ENCODE results near the gene CNOT10. TPM values are rescaled to one million over a fixed set of nuclear protein-coding genes. Genes with fewer than 3 reads are reported as not detected.

CNOT10 gene
- total RNA-seq, 1 donor from 2014 or later: 22.4 TPM

DNA sequence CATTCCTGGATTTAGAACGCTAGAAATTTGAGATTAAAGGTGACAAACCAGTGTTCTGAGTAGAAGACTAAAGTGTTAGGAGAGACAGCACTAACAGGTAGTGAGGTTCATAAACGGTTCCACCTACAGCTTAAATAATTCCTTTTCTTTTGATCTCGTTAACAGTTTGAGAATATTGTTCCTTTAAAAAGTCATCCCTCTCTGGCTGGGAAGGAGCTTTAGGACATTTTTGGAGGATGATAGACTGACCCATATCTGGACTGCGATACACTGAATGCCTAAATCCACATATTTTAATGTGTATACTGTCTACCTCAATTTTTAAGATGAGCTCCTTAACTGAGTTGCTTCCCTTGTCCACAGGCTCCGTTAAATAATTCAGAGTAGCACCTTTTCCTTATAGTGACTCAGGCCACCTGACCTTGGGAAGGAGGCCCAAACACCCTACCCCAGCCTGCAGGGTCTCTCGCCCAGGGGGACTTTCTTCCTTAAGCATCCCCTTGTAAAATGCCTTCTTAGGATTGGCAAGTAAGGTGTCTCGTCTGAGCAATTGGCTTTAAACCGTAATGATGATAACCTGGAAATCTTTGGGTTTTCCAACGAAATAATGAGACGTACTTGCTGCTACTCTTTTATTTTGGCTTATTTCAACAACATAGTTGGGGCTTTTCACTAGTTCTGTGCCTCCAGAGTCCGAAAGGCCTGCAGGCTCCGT lies 136.1 kb downstream of the CNOT10 start:
- peaks cover 41% of the 10 kb centered on the region for H3K27me3 ChIP-seq (ENCODE audit: control insufficient read depth, insufficient read depth, low read length)
- H3K36me3 ChIP-seq (ENCODE audit: control insufficient read depth, insufficient read depth, low read length): no peaks in the 10 kb centered on the region
- no peak overlapping the region for H3K4me3 ChIP-seq (ENCODE audit: low read depth, low read length)
- DNase-seq (ENCODE audit: low read depth): no peak
- FAIRE-seq: no peak
- no peak for TF ChIP-seq CTCF (IDR thresholded peaks at IDR 0.05; ENCODE audit: insufficient read depth, low read length, severe bottlenecking)

GRCh38 chr3:32821686-32822296 lies 136.8 kb downstream of the CNOT10 start:
- TF ChIP-seq CTCF (IDR thresholded peaks at IDR 0.05; ENCODE audit: insufficient read depth, low read length, severe bottlenecking): no peak
- FAIRE-seq (no peak), DNase-seq (ENCODE audit: low read depth) (no peak)
- peaks cover 40% of the 10 kb centered on the region for H3K27me3 ChIP-seq (ENCODE audit: control insufficient read depth, insufficient read depth, low read length)
- H3K4me3 ChIP-seq (ENCODE audit: low read depth, low read length): no peak overlapping the region
- no peaks in the 10 kb centered on the region for H3K36me3 ChIP-seq (ENCODE audit: control insufficient read depth, insufficient read depth, low read length)

DNA sequence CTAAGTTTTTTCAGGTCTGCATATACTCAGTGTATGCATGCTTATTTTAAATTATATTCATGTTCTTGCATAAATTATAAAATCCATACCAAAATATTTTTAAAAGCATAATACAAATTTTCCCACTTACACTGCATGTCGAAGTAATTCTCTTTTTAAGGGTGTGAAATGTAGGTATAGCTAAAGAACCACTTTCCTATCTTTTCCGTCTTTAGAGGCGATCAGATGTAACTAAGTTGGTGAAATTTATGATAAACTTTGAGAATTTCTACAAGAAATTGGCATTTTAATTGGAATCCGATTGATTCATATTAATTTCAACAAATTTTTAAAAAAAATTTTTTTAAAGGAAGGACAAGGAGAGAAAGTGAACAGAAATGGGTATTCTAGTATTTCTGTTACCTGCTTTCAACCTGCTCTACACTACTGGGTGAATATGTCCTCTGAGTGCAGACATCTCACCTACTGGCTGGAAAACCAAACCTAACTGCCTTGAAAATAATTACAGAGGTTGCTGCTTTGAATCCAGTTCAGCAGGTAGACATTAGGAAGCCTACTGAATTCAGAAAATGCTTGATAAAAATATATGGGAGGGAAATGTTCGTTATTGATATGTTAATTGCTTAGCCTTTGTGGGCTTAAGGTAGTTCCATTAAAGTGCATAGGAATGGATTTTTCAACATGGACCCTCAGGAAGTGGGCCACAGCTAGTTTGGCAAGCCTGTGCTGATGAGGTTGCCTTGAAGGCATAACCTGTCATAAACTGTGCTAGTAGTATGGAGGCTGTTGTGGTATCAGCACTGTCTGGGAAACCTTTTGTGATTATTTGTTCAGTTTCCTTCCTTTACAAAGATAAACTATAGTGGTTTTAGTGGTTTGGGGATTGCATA lies 137.9 kb downstream of the CNOT10 start:
- no peak overlapping the region for H3K4me3 ChIP-seq (ENCODE audit: low read depth, low read length)
- no peak for DNase-seq (ENCODE audit: low read depth)
- FAIRE-seq: no peak
- no peaks in the 10 kb centered on the region for H3K36me3 ChIP-seq (ENCODE audit: control insufficient read depth, insufficient read depth, low read length)
- TF ChIP-seq CTCF (IDR thresholded peaks at IDR 0.05; ENCODE audit: insufficient read depth, low read length, severe bottlenecking): no peak
- peaks cover 33% of the 10 kb centered on the region for H3K27me3 ChIP-seq (ENCODE audit: control insufficient read depth, insufficient read depth, low read length)

Other genes starting within 250 kb of the CNOT10 start
- gene CMTM6, start 182.3 kb upstream of the CNOT10 start, total RNA-seq: 95.8 and 98.3 TPM in 2 replicates
- 24.5 and 26.1 TPM in 2 replicates for gene DYNC1LI1, start 114.3 kb upstream of the CNOT10 start, total RNA-seq
- gene TRIM71, start 132.8 kb downstream of the CNOT10 start, total RNA-seq: not detected in 2 replicates